ENCODE results near the gene PIM1.

- TF ChIP-seq POU2F2 (IDR thresholded peaks at IDR 0.05; ENCODE audit: low read depth, low read length): no peak
- no peak for TF ChIP-seq POLR2AphosphoS5 (IDR thresholded peaks at IDR 0.05; ENCODE audit: low read depth, low read length)
- TF ChIP-seq POLR2A (IDR thresholded peaks at IDR 0.05; ENCODE audit: low read depth, low read length): no peak
- no peak for TF ChIP-seq PAX5 (IDR thresholded peaks at IDR 0.05; ENCODE audit: insufficient read depth, low read length, severe bottlenecking)
- no peak for TF ChIP-seq TAF1 (IDR thresholded peaks at IDR 0.05; ENCODE audit: low read depth, low read length)
Measured at GRCh38 chr6:37209461-37210205, 39.7 kb downstream of the PIM1 start.
